NB4 (cell line): ENCODE measurements around the gene SPON1.

Source experiments
- MYC ChIP-seq: IDR thresholded peaks from 2 replicates; pipeline ENCODE4 v1.6.1; 2011; ENCODE audit warnings: low read depth, low read length
- TF ChIP-seq, protein P1 (sequence below): IDR thresholded peaks from one replicate; pipeline ENCODE4 v1.5.1; 2012; ENCODE audit warnings: low read depth, low read length

DNA sequence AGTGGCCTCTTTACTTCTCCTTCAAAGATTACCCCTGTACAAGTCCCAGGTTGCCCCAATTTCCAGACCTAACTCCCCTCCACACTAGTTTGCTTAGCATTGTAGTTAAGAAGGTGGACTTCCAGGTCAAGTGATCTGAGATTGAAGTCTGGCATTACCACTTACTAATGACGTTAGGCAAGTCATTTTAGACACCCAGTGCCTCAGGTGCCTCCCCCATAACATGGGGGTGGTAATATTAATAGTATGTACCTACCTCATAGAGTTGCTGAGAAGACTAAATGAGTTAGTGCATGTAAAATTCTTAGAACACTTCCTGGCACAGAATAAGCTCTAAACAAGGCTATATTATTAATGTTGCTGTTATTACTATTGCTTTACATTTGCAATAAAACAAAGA lies 93.4 kb downstream of the SPON1 start:
- TF ChIP-seq, protein P1, sequence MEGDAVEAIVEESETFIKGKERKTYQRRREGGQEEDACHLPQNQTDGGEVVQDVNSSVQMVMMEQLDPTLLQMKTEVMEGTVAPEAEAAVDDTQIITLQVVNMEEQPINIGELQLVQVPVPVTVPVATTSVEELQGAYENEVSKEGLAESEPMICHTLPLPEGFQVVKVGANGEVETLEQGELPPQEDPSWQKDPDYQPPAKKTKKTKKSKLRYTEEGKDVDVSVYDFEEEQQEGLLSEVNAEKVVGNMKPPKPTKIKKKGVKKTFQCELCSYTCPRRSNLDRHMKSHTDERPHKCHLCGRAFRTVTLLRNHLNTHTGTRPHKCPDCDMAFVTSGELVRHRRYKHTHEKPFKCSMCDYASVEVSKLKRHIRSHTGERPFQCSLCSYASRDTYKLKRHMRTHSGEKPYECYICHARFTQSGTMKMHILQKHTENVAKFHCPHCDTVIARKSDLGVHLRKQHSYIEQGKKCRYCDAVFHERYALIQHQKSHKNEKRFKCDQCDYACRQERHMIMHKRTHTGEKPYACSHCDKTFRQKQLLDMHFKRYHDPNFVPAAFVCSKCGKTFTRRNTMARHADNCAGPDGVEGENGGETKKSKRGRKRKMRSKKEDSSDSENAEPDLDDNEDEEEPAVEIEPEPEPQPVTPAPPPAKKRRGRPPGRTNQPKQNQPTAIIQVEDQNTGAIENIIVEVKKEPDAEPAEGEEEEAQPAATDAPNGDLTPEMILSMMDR = no peak
- TF ChIP-seq MYC = no peak
